ENCODE results near the gene BRINP3.

- TF ChIP-seq CTCF (IDR thresholded peaks at IDR 0.05) = no peak
- no peak for TF ChIP-seq POLR2A (IDR thresholded peaks at IDR 0.05)
Observed at GRCh38 chr1:190066011-190066410, 411.7 kb downstream of the BRINP3 start.

All from Peyer's patch (tissue), 4 donors.